ENCODE results near the gene PCDHGA8.

- TF ChIP-seq EP300 (IDR thresholded peaks at IDR 0.05; ENCODE audit: borderline replicate concordance in 1 of 2, low read depth in 1 of 2, low read length in 1 of 2) (no peak), REST (IDR thresholded peaks at IDR 0.05; ENCODE audit: low read depth, low read length) (no peak), USF1 (IDR thresholded peaks at IDR 0.05; ENCODE audit: borderline replicate concordance, low read depth) (no peak), FOSL2 (IDR thresholded peaks at IDR 0.05; ENCODE audit: borderline replicate concordance, low read depth) (no peak), GABPA (IDR thresholded peaks at IDR 0.05; ENCODE audit: low read depth) (no peak), EZH2phosphoT487 (IDR thresholded peaks at IDR 0.05; ENCODE audit: borderline replicate concordance, low read depth) (no peak), RXRA (IDR thresholded peaks at IDR 0.05; ENCODE audit: borderline replicate concordance, low read depth) (no peak), RAD21 (IDR thresholded peaks at IDR 0.05; ENCODE audit: low read length) (no peak), MXI1 (IDR thresholded peaks at IDR 0.05; ENCODE audit: low read depth, low read length) (no peak)
- TF ChIP-seq, protein P1, sequence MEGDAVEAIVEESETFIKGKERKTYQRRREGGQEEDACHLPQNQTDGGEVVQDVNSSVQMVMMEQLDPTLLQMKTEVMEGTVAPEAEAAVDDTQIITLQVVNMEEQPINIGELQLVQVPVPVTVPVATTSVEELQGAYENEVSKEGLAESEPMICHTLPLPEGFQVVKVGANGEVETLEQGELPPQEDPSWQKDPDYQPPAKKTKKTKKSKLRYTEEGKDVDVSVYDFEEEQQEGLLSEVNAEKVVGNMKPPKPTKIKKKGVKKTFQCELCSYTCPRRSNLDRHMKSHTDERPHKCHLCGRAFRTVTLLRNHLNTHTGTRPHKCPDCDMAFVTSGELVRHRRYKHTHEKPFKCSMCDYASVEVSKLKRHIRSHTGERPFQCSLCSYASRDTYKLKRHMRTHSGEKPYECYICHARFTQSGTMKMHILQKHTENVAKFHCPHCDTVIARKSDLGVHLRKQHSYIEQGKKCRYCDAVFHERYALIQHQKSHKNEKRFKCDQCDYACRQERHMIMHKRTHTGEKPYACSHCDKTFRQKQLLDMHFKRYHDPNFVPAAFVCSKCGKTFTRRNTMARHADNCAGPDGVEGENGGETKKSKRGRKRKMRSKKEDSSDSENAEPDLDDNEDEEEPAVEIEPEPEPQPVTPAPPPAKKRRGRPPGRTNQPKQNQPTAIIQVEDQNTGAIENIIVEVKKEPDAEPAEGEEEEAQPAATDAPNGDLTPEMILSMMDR (IDR thresholded peaks at IDR 0.05), result no peak
- TF ChIP-seq, protein P2, sequence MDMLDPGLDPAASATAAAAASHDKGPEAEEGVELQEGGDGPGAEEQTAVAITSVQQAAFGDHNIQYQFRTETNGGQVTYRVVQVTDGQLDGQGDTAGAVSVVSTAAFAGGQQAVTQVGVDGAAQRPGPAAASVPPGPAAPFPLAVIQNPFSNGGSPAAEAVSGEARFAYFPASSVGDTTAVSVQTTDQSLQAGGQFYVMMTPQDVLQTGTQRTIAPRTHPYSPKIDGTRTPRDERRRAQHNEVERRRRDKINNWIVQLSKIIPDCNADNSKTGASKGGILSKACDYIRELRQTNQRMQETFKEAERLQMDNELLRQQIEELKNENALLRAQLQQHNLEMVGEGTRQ (IDR thresholded peaks at IDR 0.05; ENCODE audit: borderline replicate concordance, low read depth, low read length), result no peak
Measured at GRCh38 chr5:141430332-141431113, 38.1 kb downstream of the PCDHGA8 start, which contains the start of gene PCDHGA12.
